Memory B cell (primary cell): Measurements from ENCODE around the gene UXT.
A peak's percentile ranks its signal among the peaks of the same experiment; 100 is the strongest.
"Not testable (repeated sequence)": the region's sequence is repeated elsewhere in the genome, so short reads cannot be mapped to it uniquely, and the experiment has no call there.

Experiments used
- ATAC-seq: fragments of 150-1000 bp; cut with Tn5 transposase; 2 replicates; pipeline ENCODE4 v1.10.0; 2021; ENCODE audit warnings: low read depth, mild to moderate bottlenecking, moderate library complexity
- DNase-seq, 2 donors: peaks; one replicate each; pipeline ENCODE4 v3.0.0; 2022; ENCODE audit warnings: low spot score in 2 of 2
- H3K27ac Mint-ChIP-seq: one replicate; pipeline ENCODE4 v1.8.0; 2022; ENCODE audit warnings: mild to moderate bottlenecking, moderate library complexity, mixed read lengths
- H3K27me3 Mint-ChIP-seq: one replicate; pipeline ENCODE4 v1.8.0; 2022; ENCODE audit warnings: mixed read lengths
- H3K36me3 Mint-ChIP-seq: one replicate; pipeline ENCODE4 v1.8.0; 2022; ENCODE audit warnings: mild to moderate bottlenecking, mixed read lengths
- H3K4me1 Mint-ChIP-seq: one replicate; pipeline ENCODE4 v1.8.0; 2022; ENCODE audit warnings: mixed read lengths
- H3K4me3 Mint-ChIP-seq: one replicate; pipeline ENCODE4 v1.8.0; 2022; ENCODE audit warnings: mild to moderate bottlenecking, moderate library complexity, mixed read lengths
- H3K9me3 Mint-ChIP-seq: one replicate; pipeline ENCODE4 v1.8.0; 2022; ENCODE audit warnings: mixed read lengths

Gene UXT

DNA sequence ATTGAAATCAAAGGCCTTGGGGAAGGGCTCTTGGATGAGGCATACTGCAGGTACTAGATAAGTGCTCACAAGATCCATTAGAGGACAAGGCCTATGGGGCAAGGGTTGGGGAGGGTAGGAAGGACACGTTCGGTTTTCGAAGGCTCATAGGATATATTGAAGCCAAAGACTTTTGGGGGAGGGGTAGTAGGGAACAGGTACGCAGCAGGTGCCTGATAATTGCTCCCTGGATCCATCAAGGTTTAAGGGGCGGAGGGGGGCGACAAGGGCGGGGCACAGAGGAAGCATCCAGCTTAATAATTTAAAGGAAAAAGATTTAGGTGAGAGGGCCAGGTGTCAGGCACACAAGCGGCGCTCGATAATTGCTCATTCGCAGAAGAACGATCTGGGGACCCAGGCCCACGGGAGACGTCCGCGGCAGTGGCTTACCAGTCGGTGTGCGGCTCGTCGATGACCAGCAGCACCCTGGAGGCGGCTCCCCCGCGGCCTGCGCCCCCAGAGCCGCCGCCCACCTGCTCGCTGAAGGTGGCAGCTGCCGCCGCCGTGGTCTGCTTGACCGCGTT, 40.0 kb downstream of the UXT start:
- H3K4me1 Mint-ChIP-seq: peaks cover 3% of the 10 kb centered on the region
- H3K4me3 Mint-ChIP-seq: peak overlapping the region; percentile 57
- no peaks in the 10 kb centered on the region for H3K9me3 Mint-ChIP-seq
- ATAC-seq: no peak
- DNase-seq: no peak
- no peak overlapping the region for H3K27ac Mint-ChIP-seq
- H3K27me3 Mint-ChIP-seq: peaks cover 31% of the 10 kb centered on the region
- H3K36me3 Mint-ChIP-seq: no peaks in the 10 kb centered on the region

DNA sequence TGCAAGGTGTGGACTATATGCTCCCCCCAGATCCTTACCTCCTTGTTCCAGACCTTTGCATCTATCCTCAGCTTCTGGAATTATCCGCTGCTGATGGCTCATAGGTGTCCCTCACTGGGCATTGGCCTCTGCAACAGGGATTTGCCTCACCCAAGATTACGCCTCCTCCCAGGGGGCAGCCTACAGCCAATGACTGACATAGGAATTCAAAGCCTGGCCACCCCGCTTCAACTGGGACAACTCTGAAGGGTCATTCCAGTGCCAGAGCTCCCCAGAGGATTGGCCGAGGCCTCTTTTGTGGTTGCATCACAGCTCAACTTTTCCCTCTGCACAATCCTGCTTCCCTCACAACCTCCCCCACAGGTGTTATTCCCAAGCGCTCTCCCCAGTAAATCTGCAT, 44.4 kb downstream of the UXT start:
- ATAC-seq (no peak), DNase-seq (no peak)
- Mint-ChIP-seq H3K27ac (no peak overlapping the region), H3K36me3 (no peaks in the 10 kb centered on the region), H3K9me3 (no peaks in the 10 kb centered on the region), H3K4me3 (no peak overlapping the region), H3K27me3 (peaks cover 15% of the 10 kb centered on the region), H3K4me1 (peaks cover 3% of the 10 kb centered on the region)

DNA sequence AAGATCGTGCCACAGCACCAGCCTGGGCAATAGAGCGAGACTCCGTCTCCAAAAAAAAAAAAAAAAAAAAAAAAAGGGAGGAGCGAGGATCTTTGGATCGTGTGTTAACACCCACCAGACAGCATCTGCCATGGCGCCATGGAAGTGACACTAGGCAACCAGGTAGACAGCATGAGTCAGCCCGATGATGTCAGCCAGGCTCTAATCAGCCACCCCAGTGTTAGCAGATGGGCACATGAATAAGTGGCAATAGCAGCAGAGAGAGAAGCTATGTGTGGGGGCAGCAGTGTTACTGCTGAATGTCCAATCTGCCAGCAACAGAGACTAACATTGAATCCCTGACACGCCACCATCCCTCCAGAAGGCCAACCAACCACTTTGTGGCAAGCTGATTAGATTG, 45.9 kb downstream of the UXT start:
- no peaks in the 10 kb centered on the region for H3K36me3 Mint-ChIP-seq
- ATAC-seq: no peak

DNA sequence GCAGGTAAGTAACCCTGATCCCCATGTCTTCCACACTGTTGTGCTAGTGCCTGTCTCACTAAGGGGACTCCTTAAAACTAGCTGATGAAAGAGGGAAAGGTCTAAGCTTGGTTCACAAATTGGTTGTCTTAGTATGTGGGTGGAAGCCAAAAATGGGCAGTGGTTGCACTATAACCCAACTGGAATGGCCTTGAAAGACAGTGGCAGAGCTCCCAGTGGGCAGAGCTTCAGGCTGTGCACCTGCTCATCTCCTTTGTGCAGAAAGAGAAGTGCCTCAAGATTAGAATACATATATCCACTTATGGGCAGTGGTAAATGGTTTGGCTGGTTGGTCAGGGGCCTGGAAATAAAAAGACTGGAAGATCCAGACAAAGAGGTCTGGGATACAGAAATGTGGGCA, 46.6 kb downstream of the UXT start:
- DNase-seq: no peak
- Mint-ChIP-seq H3K4me3 (no peak overlapping the region), H3K9me3 (no peaks in the 10 kb centered on the region), H3K4me1 (peaks cover 5% of the 10 kb centered on the region), H3K27me3 (peaks cover 7% of the 10 kb centered on the region), H3K27ac (no peak overlapping the region), H3K36me3 (no peaks in the 10 kb centered on the region)
- no peak for ATAC-seq

More for the DNA sequence above, 45.9 kb downstream of the UXT start:
- no peak for DNase-seq
- Mint-ChIP-seq H3K9me3 (no peaks in the 10 kb centered on the region), H3K4me3 (no peak overlapping the region), H3K4me1 (peaks cover 3% of the 10 kb centered on the region), H3K27ac (no peak overlapping the region), H3K27me3 (peaks cover 11% of the 10 kb centered on the region)

DNA sequence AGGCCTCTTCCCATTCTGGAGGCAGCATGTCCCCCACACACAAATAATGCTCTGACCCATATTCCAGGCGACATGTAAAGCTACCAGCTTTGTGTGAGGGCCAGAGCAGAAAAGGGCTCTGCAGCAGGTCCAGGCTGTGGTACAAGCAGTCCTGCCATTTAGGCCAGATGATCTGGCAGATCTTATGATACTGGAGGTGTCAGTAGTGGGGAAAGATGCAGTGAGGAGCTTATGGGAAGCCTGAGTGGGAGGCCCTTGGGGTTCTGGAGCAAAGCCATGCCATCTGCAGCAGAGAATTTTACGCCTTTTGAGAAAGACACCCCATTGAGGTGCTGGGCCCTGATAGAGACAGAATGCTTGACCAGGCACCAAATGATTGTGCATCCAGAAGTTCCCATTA, 47.1 kb downstream of the UXT start:
- ATAC-seq (no peak), DNase-seq (no peak)
- no peaks in the 10 kb centered on the region for H3K9me3 Mint-ChIP-seq
- no peaks in the 10 kb centered on the region for H3K36me3 Mint-ChIP-seq
- peaks cover 7% of the 10 kb centered on the region for H3K27me3 Mint-ChIP-seq
- H3K4me1 Mint-ChIP-seq: peaks cover 5% of the 10 kb centered on the region
- no peak overlapping the region for H3K27ac Mint-ChIP-seq
- H3K4me3 Mint-ChIP-seq: no peak overlapping the region

DNA sequence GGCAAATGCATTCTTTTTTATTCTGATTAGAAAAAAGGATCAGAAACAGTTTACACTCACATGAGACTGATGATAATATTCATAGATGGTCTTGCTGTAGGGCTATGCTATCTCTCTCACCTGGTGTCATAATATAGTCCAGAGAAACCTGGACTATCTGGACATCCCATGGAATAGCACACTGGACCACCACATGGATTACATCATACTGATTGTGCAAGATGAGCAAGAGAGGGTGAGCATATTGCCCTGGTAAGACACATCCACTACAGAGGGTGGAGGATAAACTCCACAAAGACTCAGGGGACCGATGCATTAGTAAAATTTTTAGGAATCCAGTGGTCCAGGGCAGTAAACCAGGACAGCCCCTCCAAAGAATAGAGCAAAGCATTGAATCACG, 47.5 kb downstream of the UXT start:
- peaks cover 5% of the 10 kb centered on the region for H3K4me1 Mint-ChIP-seq

DNA sequence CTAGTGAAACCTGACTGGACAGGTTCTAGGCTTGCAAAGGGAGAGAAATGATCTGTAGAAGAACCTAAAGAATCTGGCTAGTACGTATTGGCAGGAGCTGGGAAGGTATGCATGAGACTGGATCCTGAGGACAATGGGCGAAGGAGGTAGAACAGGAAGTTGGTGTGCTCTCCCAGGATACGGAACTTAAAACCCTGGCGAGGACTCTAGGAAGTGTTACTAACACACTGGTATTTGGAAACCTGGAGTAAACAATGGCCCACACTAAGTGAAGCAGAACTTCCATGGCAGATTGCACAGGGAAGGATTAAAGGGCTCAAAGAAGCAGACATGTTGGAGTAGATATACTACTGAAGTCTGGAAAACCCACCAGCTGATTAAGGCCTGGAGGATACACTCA, 48.5 kb downstream of the UXT start:
- Mint-ChIP-seq H3K27ac (no peak overlapping the region), H3K27me3 (peaks cover 7% of the 10 kb centered on the region), H3K36me3 (no peaks in the 10 kb centered on the region), H3K4me3 (no peak overlapping the region), H3K9me3 (no peaks in the 10 kb centered on the region), H3K4me1 (peaks cover 5% of the 10 kb centered on the region)
- ATAC-seq (no peak), DNase-seq (no peak)

More for the DNA sequence above, 47.5 kb downstream of the UXT start:
- Mint-ChIP-seq H3K27ac (no peak overlapping the region), H3K4me3 (no peak overlapping the region), H3K9me3 (no peaks in the 10 kb centered on the region), H3K27me3 (peaks cover 7% of the 10 kb centered on the region), H3K36me3 (no peaks in the 10 kb centered on the region)
- ATAC-seq: no peak
- DNase-seq: no peak

DNA sequence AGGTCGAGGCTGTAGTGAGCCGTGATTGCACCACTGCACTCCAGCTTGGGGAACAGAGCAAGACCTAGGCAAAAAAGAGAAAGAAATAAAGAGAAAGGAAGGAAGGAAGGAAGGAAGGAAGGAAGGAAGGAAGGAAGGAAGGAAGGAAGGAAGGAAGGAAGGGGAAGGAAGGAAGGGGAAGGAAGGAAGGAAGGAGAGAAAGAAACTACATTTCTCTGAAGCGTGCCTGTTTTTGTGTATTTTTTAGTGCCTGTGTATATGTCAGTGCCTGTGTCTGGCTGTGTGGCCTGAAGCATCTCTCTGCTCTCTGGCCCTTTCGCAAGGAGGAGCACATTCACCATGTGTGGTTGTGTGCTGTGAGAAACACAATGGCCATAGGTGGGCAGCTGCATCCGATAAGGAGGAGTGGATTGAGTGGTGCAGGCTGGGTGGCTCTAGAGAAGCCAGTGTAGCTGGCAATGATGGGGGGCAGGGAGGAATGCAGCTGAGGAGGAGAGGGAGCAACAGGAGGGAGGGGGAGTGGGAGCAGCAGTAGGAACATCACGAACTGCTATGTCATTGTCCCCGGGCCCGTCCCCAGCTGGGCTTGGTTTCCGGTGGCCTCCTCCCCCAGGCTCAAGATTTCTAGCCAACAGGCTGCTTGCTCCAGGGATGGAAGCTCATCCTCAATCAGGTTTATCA, 50.7 kb downstream of the UXT start:
- Mint-ChIP-seq H3K27me3 (peaks cover 8% of the 10 kb centered on the region), H3K9me3 (no peaks in the 10 kb centered on the region), H3K4me1 (peaks cover 5% of the 10 kb centered on the region), H3K4me3 (no peak overlapping the region), H3K36me3 (no peaks in the 10 kb centered on the region), H3K27ac (no peak overlapping the region)
- no peak for DNase-seq
- no peak for ATAC-seq

DNA sequence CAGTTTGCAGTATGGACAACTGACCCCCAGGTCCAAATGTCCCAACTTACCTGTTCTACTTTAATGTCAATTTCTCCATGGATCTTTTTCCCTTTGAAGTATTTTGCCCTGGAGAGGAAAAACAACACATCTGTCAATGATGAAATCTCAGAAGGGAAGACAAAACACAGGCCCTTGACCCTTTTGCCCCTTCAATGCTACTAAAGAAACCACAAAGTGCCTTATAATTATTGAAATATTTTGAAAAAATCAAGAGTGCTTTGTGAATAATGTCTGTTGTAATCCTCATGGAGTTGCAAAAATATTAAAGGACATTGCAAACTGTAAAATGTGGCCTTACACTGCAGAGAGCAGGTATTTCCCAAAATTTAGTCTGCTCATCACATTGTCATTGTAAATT, 51.9 kb downstream of the UXT start:
- Mint-ChIP-seq H3K27me3 (peaks cover 7% of the 10 kb centered on the region), H3K4me1 (peaks cover 5% of the 10 kb centered on the region), H3K9me3 (no peaks in the 10 kb centered on the region), H3K27ac (no peak overlapping the region), H3K36me3 (no peaks in the 10 kb centered on the region), H3K4me3 (no peak overlapping the region)
- DNase-seq (no peak), ATAC-seq (no peak)

DNA sequence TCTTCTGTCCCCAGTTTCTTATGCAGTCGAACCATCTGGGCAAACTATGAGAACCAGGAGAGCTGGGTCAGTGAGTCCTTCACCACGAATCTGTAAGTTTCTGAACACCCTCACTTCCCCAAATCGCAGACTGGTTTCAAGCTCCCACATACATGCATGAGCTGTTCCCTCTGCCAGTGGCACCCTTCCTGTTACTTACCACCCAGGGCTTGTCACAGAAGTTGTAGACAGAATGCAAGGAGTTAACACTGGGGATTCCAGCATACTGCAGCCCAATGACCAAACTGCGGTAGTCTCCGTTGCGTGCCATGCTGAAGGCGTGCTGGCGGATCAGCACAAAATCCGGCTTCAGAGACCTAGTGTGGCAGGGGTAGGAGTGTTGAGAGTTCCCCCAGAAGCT, 54.0 kb downstream of the UXT start:
- Mint-ChIP-seq H3K36me3 (no peaks in the 10 kb centered on the region), H3K4me3 (no peak overlapping the region), H3K4me1 (peaks cover 5% of the 10 kb centered on the region), H3K27me3 (peaks cover 7% of the 10 kb centered on the region), H3K27ac (no peak overlapping the region), H3K9me3 (peaks cover 5% of the 10 kb centered on the region)
- ATAC-seq (no peak), DNase-seq (no peak)

DNA sequence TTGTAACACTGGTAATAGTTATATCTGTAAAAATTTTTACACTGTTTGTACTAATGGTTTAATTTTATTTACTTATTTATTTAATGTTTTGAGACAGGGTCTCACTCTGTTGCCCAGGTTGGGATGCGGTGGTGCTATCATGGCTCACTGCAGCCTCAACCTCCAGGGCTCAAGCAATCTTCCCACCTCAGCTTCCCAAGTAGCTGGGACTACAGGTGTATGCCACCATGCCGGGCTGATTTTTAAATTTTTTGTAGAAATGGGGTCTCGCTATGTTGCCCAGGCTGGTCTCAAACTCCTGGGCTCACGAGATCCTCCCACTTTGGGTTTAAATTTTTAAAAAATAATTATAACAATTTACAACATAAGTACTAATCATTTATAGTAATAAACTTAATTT, 55.9 kb downstream of the UXT start:
- H3K9me3 Mint-ChIP-seq, H3K36me3 Mint-ChIP-seq, H3K27ac Mint-ChIP-seq, H3K4me1 Mint-ChIP-seq, H3K4me3 Mint-ChIP-seq, DNase-seq, ATAC-seq, H3K27me3 Mint-ChIP-seq: not testable (repeated sequence)
